OCI-LY1 (cell line): ENCODE measurements around the gene MRFAP1.

Experiments
- CTCF ChIP-seq: fragments of 200-600 bp; sonication (generic), shearing (Covaris generic); IDR thresholded peaks from 2 replicates; pipeline ENCODE4 v1.5.1; 2017; ENCODE audit warnings: mild to moderate bottlenecking, antibody characterized with exemption, low read length, moderate library complexity, mixed read lengths
- EZH2 ChIP-seq: fragments of 200-600 bp; sonication (generic), shearing (Covaris generic); IDR thresholded peaks from 2 replicates; pipeline ENCODE4 v1.8.0; 2017; ENCODE audit warnings: borderline replicate concordance, mixed run types, mild to moderate bottlenecking, antibody characterized with exemption, low read length, moderate library complexity, mixed read lengths

GRCh38 chr4:6658597-6659075 is 18.2 kb downstream of the MRFAP1 start:
- TF ChIP-seq CTCF (no peak), EZH2 (no peak)
